ENCODE measurements around the gene TBX18. TPM values are rescaled to one million over a fixed set of nuclear protein-coding genes. Genes with fewer than 3 reads are reported as not detected.

The TBX18 gene
- total and polyA plus RNA-seq, 2 of the 4 experiments (the other 2 are of a cell fraction) = 0.86 to 1.3 TPM

- in situ Hi-C loops (cut with MboI; ENCODE audit: low sequenced_read_pairs) = no loop called here
- H3K4me2 ChIP-seq (ENCODE audit: low read depth, low read length) = no peak overlapping the region
- POLR2A ChIA-PET (ENCODE audit: unreplicated experiment) = no interaction called here
Measured at GRCh38 chr6:84791233-84791632, 26.8 kb upstream of the TBX18 start.

More at GRCh38 chr6:84791233-84791632, 26.8 kb upstream of the TBX18 start:
- Histone ChIP-seq H3K4me1 (ENCODE audit: control insufficient read depth, insufficient read depth, low read length) (no peaks in the 10 kb centered on the region), H3K23ac (ENCODE audit: low read depth, low read length) (no peak overlapping the region), H2BK15ac (ENCODE audit: low read depth, low read length) (no peak overlapping the region), H2AK9ac (replicated peaks; ENCODE audit: low read depth, low read length, poor library complexity) (no peak overlapping the region), H4K91ac (ENCODE audit: insufficient read depth, low read depth, low read length) (no peak overlapping the region), H3K18ac (ENCODE audit: low read depth, low read length) (no peak overlapping the region), H2AFZ (replicated peaks; ENCODE audit: low read length, poor library complexity) (no peak overlapping the region), H4K8ac (ENCODE audit: low read depth in 2 of 2, low read length in 2 of 2) (no peak overlapping the region), H3K9me1 (ENCODE audit: insufficient read depth, low read length) (no peaks in the 10 kb centered on the region), H3K36me3 (ENCODE audit: control insufficient read depth, insufficient read depth, low read length) (no peaks in the 10 kb centered on the region), H2AK5ac (ENCODE audit: low read depth, low read length) (no peak overlapping the region), H3K9ac (ENCODE audit: low read depth, low read length) (no peak overlapping the region), H4K20me1 (ENCODE audit: insufficient read depth, low read length) (no peaks in the 10 kb centered on the region), H3K79me1 (ENCODE audit: low read depth in 1 of 2, low read length in 2 of 2) (no peaks in the 10 kb centered on the region), H2BK20ac (ENCODE audit: low read depth, low read length) (no peak overlapping the region), H4K5ac (ENCODE audit: low read depth, low read length) (no peak overlapping the region), H3K4ac (ENCODE audit: low read depth, low read length) (no peak overlapping the region), H2BK5ac (ENCODE audit: low read depth, low read length, poor library complexity, severe bottlenecking) (no peak overlapping the region), H3K9me3 (ENCODE audit: control insufficient read depth, insufficient read depth, low read length) (no peaks in the 10 kb centered on the region), H2BK120ac (ENCODE audit: low read depth, low read length) (no peak overlapping the region), H3K27ac (ENCODE audit: insufficient read depth, low read length) (no peak overlapping the region), H3K56ac (ENCODE audit: extremely low read depth, insufficient read depth, low read length) (no peak overlapping the region), H3K27me3 (ENCODE audit: control insufficient read depth, insufficient read depth, low read length) (no peaks in the 10 kb centered on the region), H3K4me3 (ENCODE audit: insufficient read depth, low read depth, low read length) (no peak overlapping the region), H3K14ac (replicated peaks; ENCODE audit: low read depth, low read length) (no peak overlapping the region)
- TF ChIP-seq RAD21 (IDR thresholded peaks at IDR 0.05; ENCODE audit: low read length) (no peak), RCOR1 (IDR thresholded peaks at IDR 0.05; ENCODE audit: insufficient replicate concordance, low read length) (no peak), MXI1 (IDR thresholded peaks at IDR 0.05; ENCODE audit: borderline replicate concordance, low read depth, low read length) (no peak), POLR2A (IDR thresholded peaks at IDR 0.05; ENCODE audit: low read depth, low read length) (no peak), FOS (IDR thresholded peaks at IDR 0.05; ENCODE audit: low read depth, low read length) (no peak), CTCF (conservative IDR thresholded peaks at IDR 0.05; ENCODE audit: low read depth, low read length) (no peak), USF2 (IDR thresholded peaks at IDR 0.05; ENCODE audit: low read depth, low read length) (no peak), RFX5 (IDR thresholded peaks at IDR 0.05; ENCODE audit: low read depth, low read length) (no peak)
- intact Hi-C loops (cut with micrococcal nuclease) = no loop called here
- no CpG with 5 or more reads among the region's 2 CpGs for WGBS, 2 experiments (ENCODE audit: extremely low coverage in 2 of 2, insufficient read length in 1 of 2)
- no peak for ATAC-seq (ENCODE audit: low read depth)
- BruUV-seq (replicated peaks) = no TSS peak
- CTCF ChIA-PET = no interaction called here
- dilution Hi-C loops (cut with HindIII; ENCODE audit: low sequenced_read_pairs, unreplicated experiment) = no loop called here
- DNase-seq = no peak
